Tibial artery (tissue), 4 donors: ENCODE data around the gene TP53TG5.

Experiments
- DNase-seq, 2 donors: peaks; one replicate each; pipeline ENCODE4 v3.0.0-alpha.2; 2019
- H3K27ac ChIP-seq, 2 donors: fragments of 200-600 bp; sonication (generic) in 1 of 2; 1 replicate in 1 of 2; 2 replicates in 1 of 2; pipeline ENCODE4 v1.5.1; 2018 to 2019; ENCODE audit warnings: mild to moderate bottlenecking in 1 of 2
- H3K27me3 ChIP-seq, 2 donors: fragments of 200-600 bp; sonication (generic) in 1 of 2; one replicate each; pipeline versions ENCODE4 v1.5.1 to v1.6.0; 2016 to 2019
- H3K36me3 ChIP-seq, 3 donors: fragments of 200-600 bp; sonication (generic) in 2 of 3; one replicate each; pipeline ENCODE4 v1.5.1; 2016 to 2019; ENCODE audit warnings: mild to moderate bottlenecking in 2 of 3
- H3K4me1 ChIP-seq, 4 donors: fragments of 200-600 bp; sonication (generic) in 2 of 4; 1 replicate in 3 of 4; 2 replicates in 1 of 4; pipeline ENCODE4 v1.5.1; 2016 to 2019
- H3K4me3 ChIP-seq, 2 donors: fragments of 200-600 bp; sonication (generic) in 1 of 2; 1 replicate in 1 of 2; 2 replicates in 1 of 2; pipeline ENCODE4 v1.5.1; 2018 to 2019; ENCODE audit warnings: mild to moderate bottlenecking in 2 of 2
- H3K9me3 ChIP-seq, 3 donors: fragments of 200-600 bp; sonication (generic) in 1 of 3; one replicate each; pipeline ENCODE4 v1.5.1; 2016 to 2019
- intact Hi-C: fragments of 100-400 bp; cut with DNase I; formaldehyde crosslinking; loops from one replicate; pipeline ENCODE4 v1.15.0; 2023; ENCODE audit warnings: low total_unique reads
- TF ChIP-seq, protein P1 (sequence below), 2 experiments: fragments of 200-600 bp in 1 of 2; fragments of 450-650 bp in 1 of 2; IDR thresholded peaks; one replicate each; pipeline ENCODE4 v1.5.1; 2017 to 2019; ENCODE audit warnings: antibody characterized with exemption in 2 of 2, mild to moderate bottlenecking in 1 of 2, moderate library complexity in 1 of 2

The TP53TG5 gene

DNA sequence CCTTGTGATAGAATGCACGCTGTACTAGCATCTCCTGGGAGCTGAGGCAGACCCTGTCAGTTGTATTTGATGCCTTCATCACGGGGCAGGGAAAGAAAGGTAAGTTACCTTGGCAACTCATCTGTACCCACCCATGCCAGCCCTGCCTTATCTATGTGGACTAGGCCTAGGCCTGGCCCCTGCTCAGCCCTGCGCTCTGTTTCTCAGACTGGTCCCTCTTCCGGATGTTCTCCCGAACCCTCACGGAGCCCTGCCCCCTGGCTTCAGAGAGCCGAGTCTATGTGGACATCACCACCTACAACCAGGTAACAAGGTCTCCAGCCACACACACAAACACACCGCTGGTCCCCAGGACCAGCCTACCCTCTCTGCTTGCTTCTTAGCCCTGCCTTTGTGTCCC is 42.0 kb upstream of the TP53TG5 start:
- H3K36me3 ChIP-seq = peaks cover 47 to 70% (median 58%) of the 10 kb centered on the region in 3 donors
- H3K27ac ChIP-seq = peak overlapping the region; percentile 50 to 63
- TF ChIP-seq, protein P1, sequence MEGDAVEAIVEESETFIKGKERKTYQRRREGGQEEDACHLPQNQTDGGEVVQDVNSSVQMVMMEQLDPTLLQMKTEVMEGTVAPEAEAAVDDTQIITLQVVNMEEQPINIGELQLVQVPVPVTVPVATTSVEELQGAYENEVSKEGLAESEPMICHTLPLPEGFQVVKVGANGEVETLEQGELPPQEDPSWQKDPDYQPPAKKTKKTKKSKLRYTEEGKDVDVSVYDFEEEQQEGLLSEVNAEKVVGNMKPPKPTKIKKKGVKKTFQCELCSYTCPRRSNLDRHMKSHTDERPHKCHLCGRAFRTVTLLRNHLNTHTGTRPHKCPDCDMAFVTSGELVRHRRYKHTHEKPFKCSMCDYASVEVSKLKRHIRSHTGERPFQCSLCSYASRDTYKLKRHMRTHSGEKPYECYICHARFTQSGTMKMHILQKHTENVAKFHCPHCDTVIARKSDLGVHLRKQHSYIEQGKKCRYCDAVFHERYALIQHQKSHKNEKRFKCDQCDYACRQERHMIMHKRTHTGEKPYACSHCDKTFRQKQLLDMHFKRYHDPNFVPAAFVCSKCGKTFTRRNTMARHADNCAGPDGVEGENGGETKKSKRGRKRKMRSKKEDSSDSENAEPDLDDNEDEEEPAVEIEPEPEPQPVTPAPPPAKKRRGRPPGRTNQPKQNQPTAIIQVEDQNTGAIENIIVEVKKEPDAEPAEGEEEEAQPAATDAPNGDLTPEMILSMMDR (IDR thresholded peaks at IDR 0.05) = no peak
- intact Hi-C loops = no loop called here
- H3K4me3 ChIP-seq = no peak overlapping the region
- DNase-seq = no peak
- H3K4me1 ChIP-seq = peaks cover 0 to 33% (median 28%) of the 10 kb centered on the region in 4 donors
- no peaks in the 10 kb centered on the region for H3K9me3 ChIP-seq
- no peaks in the 10 kb centered on the region for H3K27me3 ChIP-seq

DNA sequence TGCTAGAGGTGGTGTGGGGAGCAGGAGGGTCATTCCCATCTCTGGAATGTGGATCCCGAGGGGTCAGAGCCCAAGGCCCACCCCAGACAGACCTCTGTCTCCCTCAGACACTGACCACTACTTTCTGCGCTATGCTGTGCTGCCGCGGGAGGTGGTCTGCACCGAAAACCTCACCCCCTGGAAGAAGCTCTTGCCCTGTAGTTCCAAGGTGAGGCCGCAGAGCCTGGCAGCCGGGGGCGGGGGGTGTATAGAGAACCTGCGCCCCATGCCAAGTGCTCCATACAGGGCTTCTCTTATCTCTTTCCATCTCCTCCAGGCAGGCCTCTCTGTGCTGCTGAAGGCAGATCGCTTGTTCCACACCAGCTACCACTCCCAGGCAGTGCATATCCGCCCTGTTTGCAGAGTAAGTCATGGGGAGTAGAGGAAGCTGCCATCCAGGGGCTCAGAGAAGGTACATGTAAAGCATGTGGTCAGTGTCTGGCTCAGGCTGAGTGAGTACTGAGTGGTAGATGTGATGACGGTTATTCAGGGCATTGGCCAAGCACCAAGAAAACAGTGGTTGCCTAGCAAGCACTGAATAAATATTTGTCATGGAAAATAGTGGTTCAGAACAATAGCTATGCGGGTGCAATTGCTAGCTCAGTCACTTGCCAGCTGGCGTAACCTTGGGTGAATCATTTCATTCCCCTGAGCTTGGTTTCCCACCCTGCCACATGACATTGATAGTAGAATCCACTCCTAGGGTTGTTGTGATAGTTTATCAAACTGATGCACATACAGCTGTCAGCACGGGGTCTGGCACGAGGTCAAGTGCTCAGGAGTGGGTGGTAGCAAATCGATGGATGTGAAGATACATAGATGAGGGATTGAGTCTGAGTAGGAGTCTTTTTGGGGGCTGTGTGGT is 41.3 kb upstream of the TP53TG5 start:
- peaks cover 0 to 35% (median 28%) of the 10 kb centered on the region in 4 donors for H3K4me1 ChIP-seq
- H3K4me3 ChIP-seq = no peak overlapping the region
- TF ChIP-seq, protein P1 (IDR thresholded peaks at IDR 0.05) = no peak
- peaks cover 42 to 63% (median 52%) of the 10 kb centered on the region in 3 donors for H3K36me3 ChIP-seq
- peak overlapping the region; percentile 50 to 63 for H3K27ac ChIP-seq
- no peaks in the 10 kb centered on the region for H3K27me3 ChIP-seq
- peak; percentile 82 for DNase-seq
- intact Hi-C loops = no loop called here
- H3K9me3 ChIP-seq = no peaks in the 10 kb centered on the region

DNA sequence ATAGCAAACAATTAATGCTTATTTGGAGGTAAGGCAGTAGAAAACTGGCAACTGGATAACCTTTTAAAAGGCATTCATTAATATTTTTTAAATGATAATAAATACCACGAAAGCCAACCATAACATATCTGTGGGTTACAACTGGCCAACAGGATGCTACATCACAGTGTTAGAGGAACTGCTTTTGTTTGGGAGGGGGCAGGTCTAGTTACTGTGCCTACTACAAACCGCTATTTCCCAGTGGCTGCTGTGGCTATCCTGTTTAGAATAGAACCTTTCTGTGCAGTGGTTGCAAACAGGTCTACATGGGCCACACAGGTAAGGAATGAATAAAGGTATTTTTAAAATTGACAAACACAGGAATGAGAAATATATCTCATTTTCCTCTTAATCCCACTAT is 38.8 kb upstream of the TP53TG5 start:
- H3K4me3 ChIP-seq = peak overlapping the region; percentile 69 to 96
- H3K27ac ChIP-seq = peak overlapping the region in 1 of 2 donors; percentile 77
- peaks cover 0 to 35% (median 28%) of the 10 kb centered on the region in 4 donors for H3K4me1 ChIP-seq
- DNase-seq = no peak
- intact Hi-C loops = no loop called here
- H3K27me3 ChIP-seq = no peaks in the 10 kb centered on the region
- TF ChIP-seq, protein P1 (IDR thresholded peaks at IDR 0.05) = no peak
- no peaks in the 10 kb centered on the region for H3K9me3 ChIP-seq
- H3K36me3 ChIP-seq = peaks cover 20 to 48% (median 37%) of the 10 kb centered on the region in 3 donors

DNA sequence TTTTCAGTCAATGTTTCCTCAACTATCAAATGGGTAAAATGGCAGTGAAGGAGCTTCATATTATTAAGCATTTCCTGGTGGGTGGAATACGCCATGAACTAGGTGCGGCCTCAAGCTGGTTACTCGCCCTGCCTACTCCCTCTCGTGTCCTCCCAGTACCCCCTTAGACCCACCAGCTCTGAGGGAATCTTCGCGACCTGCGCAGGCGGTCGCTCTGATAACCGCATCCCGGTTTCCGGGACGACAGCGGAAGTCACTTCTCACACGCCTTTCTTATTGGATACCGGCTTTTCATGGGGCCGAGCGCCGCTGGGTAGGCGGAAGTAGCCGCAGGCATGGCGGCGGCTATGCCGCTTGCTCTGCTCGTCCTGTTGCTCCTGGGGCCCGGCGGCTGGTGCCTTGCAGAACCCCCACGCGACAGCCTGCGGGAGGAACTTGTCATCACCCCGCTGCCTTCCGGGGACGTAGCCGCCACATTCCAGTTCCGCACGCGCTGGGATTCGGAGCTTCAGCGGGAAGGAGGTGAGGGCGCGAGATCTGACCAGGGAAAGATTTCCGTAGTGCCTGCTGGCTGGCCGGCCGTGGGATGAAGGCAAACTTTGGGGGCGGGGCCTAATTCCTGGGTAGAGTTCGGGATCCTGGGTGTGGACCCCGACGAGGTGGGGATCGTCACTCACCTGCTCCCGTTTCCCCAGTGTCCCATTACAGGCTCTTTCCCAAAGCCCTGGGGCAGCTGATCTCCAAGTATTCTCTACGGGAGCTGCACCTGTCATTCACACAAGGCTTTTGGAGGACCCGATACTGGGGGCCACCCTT is 37.9 kb upstream of the TP53TG5 start, which contains the start of gene PIGT:
Gene PIGT, plus strand, starts transcription at position 320 of the 816 bp plus-strand sequence. Its CDS starts 16 bp downstream, at position 336.
- H3K4me3 ChIP-seq = peak within 1 kb of the TSS; percentile 69 to 96
- H3K4me1 ChIP-seq = peaks cover 0 to 42% (median 30%) of the 10 kb centered on the region in 4 donors
- H3K9me3 ChIP-seq = no peaks in the 10 kb centered on the region
- intact Hi-C loops = no loop called here
- TF ChIP-seq, protein P1 (IDR thresholded peaks at IDR 0.05) = no peak
- peaks cover 21 to 48% (median 37%) of the 10 kb centered on the region in 3 donors for H3K36me3 ChIP-seq
- peak within 1 kb of the TSS; percentile 77 to 84 for H3K27ac ChIP-seq
- H3K27me3 ChIP-seq = no peaks in the 10 kb centered on the region
- DNase-seq = peak; percentile 89 to 92

DNA sequence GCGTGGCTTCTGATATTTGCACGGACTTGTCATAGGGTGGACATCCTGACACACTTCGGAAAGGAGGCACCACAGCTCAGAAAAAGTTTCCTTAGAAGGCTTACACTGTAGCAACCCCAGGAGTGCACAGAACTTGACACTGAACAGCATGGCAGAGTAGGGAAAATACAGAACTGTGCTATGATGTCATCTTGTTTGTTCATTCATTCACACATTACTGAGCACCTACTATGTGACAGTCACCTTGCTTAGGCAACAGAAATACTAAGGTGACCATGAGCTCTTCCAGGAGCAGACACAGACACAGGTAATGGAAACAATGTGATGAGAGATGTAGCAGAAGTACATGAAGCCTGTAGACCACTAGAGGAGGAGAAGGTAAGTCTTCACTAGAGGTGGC is 35.4 kb upstream of the TP53TG5 start:
- intact Hi-C loops = no loop called here
- Histone ChIP-seq H3K4me1 (peaks cover 0 to 57% (median 36%) of the 10 kb centered on the region in 4 donors), H3K4me3 (no peak overlapping the region), H3K27me3 (no peaks in the 10 kb centered on the region), H3K27ac (no peak overlapping the region), H3K9me3 (no peaks in the 10 kb centered on the region), H3K36me3 (peaks cover 30 to 42% (median 41%) of the 10 kb centered on the region in 3 donors)
- no peak for DNase-seq
- TF ChIP-seq, protein P1 (IDR thresholded peaks at IDR 0.05) = no peak
